Activated T-cell treated with anti-CD3 and anti-CD28 coated beads, Interleukin-2, amount 50 U/mL, for 48 hours (primary cell): ENCODE measurements around the gene ADCK1.
"Not testable (repeated sequence)": the region's sequence is repeated elsewhere in the genome, so short reads cannot be mapped to it uniquely, and the experiment has no call there.

Experiments
- DNase-seq, 2 experiments: peaks; one replicate each; pipeline ENCODE4 v3.0.0-alpha.2; 2020

ADCK1 gene

GRCh38 chr14:77903937-77904617, 104.2 kb downstream of the ADCK1 start:
- DNase-seq: no peak

DNA sequence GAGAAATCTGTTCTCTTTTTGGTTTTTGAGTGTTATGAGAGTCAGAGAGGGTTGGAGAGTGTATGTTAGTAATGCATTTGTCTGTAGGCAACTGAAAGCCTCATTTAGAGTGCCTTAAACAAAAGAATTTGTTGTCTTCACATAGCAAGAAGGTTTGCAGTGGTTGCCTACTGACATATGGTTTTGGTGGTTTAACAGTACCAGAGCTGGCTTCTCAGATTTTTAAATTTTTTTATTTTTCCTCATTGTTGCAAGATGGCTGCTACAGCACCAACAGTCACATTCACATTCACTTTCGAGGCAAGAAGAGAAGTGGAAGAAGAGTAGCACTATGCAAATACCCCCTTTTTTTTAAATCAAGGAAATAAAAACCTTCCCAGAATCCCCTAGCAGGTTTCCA, 106.5 kb downstream of the ADCK1 start:
- no peak for DNase-seq

GRCh38 chr14:77908847-77909246, 108.9 kb downstream of the ADCK1 start:
- DNase-seq: no peak

DNA sequence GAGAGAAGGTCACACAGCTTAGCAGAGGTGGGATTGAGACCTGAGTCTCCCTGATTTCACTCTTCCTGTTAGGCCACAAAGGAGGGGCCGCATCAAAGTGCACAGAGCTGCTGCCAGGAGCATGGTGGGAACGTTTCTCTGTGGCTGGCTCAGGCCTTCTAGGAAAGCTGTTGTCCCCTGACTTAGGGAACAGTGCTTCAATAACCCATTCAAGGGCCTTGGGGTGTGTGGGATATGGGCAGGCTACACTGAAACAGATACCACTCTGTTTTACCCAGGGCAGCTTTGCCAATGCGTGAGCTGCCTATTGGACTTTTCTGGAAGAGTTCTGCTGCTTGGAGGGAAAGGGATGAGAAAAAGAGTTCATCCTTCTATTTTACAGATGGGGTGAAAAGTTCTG, 110.0 kb downstream of the ADCK1 start:
- DNase-seq: no peak

DNA sequence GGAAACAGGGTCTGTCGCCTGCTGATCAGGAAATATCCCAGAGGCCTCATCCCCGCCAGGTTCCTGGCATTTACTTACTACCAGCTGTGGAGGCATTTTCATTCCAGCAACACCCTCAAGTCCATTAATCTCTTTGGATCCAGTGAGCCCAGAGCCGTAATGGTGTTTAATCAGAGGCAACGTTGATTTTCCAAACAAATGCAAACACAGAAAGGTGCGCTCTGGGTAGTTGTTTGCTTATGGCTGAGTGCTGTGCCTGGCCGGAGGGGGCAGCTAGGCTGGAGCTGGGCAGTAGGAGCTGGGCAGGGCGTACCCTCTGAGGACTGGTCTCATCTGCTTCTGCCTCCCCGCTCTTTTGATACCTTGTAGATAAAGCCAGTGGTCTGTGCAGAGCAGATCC, 110.6 kb downstream of the ADCK1 start:
- no peak for DNase-seq

GRCh38 chr14:77911356-77911755, 111.4 kb downstream of the ADCK1 start:
- DNase-seq: no peak

DNA sequence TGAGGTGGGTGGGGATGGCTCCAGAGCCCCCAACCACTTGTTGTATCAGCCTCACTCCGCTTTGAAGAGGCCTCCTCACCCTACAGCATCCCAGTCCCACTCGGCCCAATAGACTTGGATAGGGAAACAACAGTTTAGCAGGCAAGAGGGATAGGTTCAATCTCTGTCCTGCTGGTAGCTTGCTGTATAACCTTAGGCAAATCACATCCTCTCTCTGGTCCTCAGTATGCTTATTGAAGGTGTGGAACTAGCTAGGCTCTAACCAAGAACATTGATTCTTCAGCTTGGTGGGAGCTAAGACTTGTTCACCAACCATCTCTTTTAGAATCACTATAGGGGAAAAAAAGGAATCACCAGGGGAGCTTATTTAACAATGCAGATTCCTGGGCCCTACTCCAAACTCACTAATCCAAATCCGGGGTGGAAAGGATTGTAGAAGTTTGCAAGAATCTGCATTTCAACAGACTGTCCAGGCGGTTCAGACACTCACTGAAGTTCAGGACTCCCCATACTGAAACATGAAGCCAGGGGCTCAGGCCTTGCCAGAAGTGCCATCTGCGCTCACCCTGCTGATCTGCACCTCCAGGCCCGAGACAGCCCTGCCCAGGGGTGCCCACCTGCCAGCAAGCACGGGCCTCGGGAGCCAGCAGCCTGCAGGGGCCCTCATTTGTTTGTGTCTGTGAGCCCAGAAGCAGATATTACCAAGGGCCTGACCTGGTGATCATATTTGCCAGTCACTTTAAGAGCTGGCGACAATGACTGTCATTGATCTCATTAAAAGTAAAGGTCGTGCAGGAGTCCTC, 113.0 kb downstream of the ADCK1 start:
- no peak for DNase-seq

DNA sequence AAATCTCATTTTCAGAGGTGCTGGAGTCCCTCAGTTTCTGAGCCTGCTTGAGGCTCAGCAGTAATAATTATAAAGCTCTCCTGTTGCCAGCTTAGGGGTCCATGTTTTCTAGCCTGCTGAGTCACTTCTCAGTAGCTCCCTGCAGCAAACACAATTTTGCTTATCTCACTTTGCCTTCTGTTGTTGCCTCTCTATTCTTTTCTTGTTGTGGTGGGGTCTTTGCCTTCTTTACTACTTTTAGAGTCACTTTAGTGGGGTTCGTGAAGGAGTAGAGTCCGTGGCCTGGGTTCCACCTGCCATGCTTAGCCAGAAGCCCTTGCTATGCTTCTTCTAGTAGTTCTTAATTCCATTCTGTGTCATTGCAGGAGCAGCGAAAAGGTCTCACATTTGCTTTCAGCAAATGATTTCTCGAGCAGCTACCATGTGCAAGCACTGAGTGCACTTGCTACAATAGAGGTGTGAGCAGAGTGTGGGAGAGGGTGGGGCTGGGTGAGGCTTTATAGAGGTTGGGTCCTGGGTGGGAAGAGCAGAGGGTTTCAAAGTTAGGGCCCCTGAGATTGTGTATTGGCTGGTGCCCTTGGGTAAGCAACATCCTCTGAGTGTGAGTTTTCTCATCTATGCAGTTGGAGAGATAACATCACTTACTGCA, 114.3 kb downstream of the ADCK1 start:
- no peak for DNase-seq

GRCh38 chr14:77915390-77915789, 115.5 kb downstream of the ADCK1 start:
- DNase-seq: not testable (repeated sequence)

DNA sequence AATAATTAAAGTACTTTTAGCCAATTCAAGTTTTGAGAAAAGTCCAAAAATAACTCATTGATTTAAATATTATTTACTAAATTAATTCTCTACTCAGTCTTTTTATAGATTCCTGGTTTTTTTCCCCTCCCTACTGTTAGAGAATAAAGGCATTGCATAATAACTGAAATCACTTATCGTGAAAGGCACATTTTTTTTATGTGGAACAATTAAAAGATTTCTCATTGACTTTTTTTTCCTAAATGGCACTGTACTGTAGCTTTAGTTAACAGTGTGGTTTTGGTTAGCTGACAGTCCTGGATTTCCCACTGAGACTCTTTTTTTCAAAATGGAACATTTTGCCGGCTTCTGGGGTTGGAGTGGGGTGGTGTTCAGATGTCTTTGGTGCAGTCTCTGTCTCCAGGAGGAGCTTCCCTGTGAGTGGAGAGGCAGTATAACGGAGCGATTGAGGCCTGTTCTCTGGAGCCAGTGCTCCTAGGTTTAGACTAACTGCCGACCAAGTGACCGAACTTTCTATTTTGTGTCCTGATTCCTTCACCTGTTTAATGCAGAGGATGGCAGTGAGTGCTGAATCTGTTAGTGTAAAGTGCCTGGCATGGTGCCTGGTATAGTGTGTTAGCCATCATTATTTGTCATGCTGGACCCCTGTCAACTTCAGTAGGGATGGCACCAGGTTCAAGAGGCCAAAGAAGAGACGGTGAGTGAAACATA, 117.7 kb downstream of the ADCK1 start:
- no peak for DNase-seq

GRCh38 chr14:77918448-77918847, 118.5 kb downstream of the ADCK1 start:
- no peak for DNase-seq

DNA sequence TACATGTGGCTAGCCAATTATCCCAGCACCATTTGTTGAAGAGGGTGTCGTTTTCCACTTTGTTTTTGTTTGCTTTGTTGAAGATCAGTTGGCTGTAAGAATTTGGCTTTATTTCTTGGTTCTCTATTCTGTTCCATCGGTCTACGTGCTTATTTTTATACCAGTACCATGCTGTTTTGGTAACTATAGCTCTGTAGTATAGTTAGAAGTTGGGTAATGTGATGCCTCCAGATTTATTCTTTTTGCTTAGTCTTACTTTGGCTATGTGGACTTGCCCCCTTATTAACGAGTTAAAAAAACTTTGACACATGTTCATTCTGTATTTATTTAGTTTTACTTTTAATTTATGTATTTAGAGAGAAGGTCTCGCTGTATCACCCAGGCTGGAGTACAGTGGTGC, 120.4 kb downstream of the ADCK1 start:
- no peak for DNase-seq

GRCh38 chr14:77921818-77922217, 121.9 kb downstream of the ADCK1 start:
- DNase-seq: no peak

DNA sequence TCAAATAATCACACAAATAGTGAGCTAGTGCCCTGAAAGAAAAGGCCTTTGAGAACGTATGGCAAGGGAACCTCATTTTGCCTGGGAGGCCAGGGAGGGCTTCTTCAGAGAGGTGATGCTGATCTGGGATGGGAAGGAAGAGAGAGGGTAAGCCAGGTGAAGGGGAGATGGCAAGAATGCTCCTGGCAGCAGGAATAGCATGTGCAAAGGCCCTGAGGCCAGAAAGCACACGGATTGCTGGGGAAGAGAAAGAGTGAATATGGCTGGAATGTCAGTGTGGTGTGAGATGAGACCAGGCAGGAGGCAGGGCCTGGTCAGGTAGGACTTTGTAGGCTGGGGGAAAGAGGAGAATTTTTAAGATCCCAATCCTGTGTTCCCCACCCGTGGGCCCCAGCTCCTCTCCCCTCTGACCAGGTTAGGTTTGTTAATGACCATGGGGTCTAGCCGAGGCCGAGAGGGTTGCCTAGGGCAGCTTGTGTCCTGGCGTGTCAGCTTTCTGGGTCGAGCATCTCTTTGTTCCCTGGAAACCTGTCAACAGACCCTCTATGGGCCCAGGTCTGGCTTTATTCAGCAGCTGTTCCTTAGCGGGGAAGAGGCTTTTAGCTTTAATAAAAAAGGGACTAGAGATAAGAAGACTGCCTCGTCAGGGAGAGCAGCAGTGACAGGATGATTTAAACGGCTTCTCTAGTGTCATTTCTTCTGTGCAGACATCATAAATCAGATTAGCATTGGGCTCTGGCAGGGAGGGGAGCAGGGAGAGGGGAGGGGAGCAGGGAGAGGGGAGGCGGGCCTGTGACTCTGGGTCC, 123.4 kb downstream of the ADCK1 start:
- DNase-seq: no peak

- no peak for DNase-seq
Measured at GRCh38 chr14:77924141-77924948, 124.4 kb downstream of the ADCK1 start.

GRCh38 chr14:77926942-77927341, 127.0 kb downstream of the ADCK1 start:
- no peak for DNase-seq

GRCh38 chr14:77931441-77931840, 131.5 kb downstream of the ADCK1 start:
- no peak for DNase-seq

DNA sequence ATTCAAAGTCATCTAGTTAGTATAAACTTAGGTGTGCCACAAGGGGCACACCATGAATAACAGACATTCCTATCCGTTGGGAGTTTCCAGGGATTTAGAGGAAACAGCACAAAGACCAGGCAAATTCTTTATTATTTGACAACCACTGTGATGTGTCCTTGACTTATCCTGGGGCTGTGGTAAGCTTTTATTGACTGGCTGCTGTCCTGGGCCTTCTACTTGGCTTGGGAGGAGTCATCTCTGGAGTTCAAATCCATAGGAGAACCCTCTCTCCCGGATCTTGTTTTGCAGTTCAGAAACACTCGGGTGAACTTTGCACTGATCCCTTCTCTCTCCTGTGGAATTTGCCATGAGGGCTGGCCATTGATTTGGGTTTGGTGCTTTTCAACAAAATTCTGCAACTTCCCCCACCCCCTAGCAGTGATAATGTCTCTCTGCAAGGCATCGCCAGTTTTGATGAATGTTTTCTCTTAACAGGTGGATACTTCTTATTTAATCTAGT, 136.3 kb downstream of the ADCK1 start:
- DNase-seq: no peak

DNA sequence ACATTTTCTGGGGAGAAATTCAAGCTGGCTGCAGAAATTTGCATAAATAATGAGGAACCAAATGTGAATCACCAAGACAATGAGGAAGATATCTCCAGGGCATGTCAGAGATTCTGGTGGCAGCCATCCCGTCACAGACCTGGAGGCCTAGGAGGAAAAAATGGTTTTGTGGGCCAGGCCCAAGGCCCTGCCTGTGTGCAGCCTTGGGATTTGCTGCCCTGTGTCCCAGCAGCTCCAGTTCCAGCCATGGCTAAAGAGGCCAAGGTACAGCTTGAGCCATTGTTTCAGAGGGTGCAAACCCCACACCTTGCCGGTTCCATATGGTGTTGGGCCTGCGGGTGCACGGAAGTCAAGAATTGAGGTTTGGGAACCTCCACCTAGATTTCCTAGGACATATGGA, 147.5 kb downstream of the ADCK1 start:
- no peak for DNase-seq

- no peak for DNase-seq
Measured at GRCh38 chr14:77950371-77951063, 150.6 kb downstream of the ADCK1 start.
